Stomach (tissue), 9 donors: ENCODE measurements around the gene KIRREL3. TPM values are rescaled to one million over a fixed set of nuclear protein-coding genes. Genes with fewer than 3 reads are reported as not detected.

Experiments
- DNase-seq, 2 donors: peaks; one replicate each; pipeline versions ENCODE4 v3.0.0 to v3.0.0-alpha.2; 2013 to 2019
- H3K27ac ChIP-seq, 5 donors: fragments of 200-600 bp in 4 of 5; sonication (generic) in 4 of 5; one replicate each; pipeline ENCODE4 v1.5.1; 2013 to 2019; ENCODE audit warnings: mild to moderate bottlenecking in 1 of 5, moderate library complexity in 1 of 5
- H3K27me3 ChIP-seq, 3 donors: fragments of 200-600 bp; sonication (generic); one replicate each; pipeline ENCODE4 v1.5.1; 2017 to 2019; ENCODE audit warnings: mixed run types in 1 of 3
- H3K36me3 ChIP-seq, 4 donors: fragments of 200-600 bp; sonication (generic); 1 replicate in 3 of 4; 2 replicates in 1 of 4; pipeline ENCODE4 v1.5.1; 2016 to 2019
- H3K4me1 ChIP-seq, 4 donors: fragments of 200-600 bp; sonication (generic); one replicate each; pipeline ENCODE4 v1.5.1; 2016 to 2019
- H3K4me3 ChIP-seq, 4 donors: fragments of 200-600 bp; sonication (generic) in 3 of 4; one replicate each; pipeline ENCODE4 v1.5.1; 2016 to 2019; ENCODE audit warnings: mild to moderate bottlenecking in 1 of 4
- H3K9me3 ChIP-seq, 4 donors: fragments of 200-600 bp; sonication (generic); one replicate each; pipeline ENCODE4 v1.5.1; 2016 to 2019
- EP300 ChIP-seq: sonication (generic); formaldehyde crosslinking; IDR thresholded peaks from one replicate; pipeline ENCODE4 v1.6.1; 2017; ENCODE audit warnings: antibody characterized with exemption
- POLR2A ChIP-seq, 4 donors: fragments of 450-650 bp; IDR thresholded peaks; one replicate each; pipeline ENCODE4 v1.6.1; 2016; ENCODE audit warnings: antibody characterized with exemption in 4 of 4, control low read depth in 2 of 4, mild to moderate bottlenecking in 1 of 4, moderate library complexity in 1 of 4
- POLR2AphosphoS5 ChIP-seq, 3 donors: sonication (generic); formaldehyde crosslinking; IDR thresholded peaks; one replicate each; pipeline ENCODE4 v1.6.1; 2016; ENCODE audit warnings: antibody characterized with exemption in 3 of 3
- WGBS, 5 donors: extraction: QIAGEN DNeasy Blood & Tissue Kit in 3 of 5; methylation state at CpG; one replicate each; pipeline versions ENCODE4 v1.1.5 to v1.1.7; 2013 to 2018; 5-methylcytosine and 5-hydroxymethylcytosine counted together
- intact Hi-C: fragments of 100-400 bp; cut with DNase I; formaldehyde crosslinking; loops from one replicate; pipeline ENCODE4 v1.15.1; 2023; ENCODE audit warnings: low total_unique reads
- polyA plus RNA-seq, 3 donors: library from polyadenylated mRNA; stranded (reverse); fragments of 200-250 nt; gene quantifications; one replicate each; pipeline ENCODE4 v1.2.3, GENCODE V29; 2013
- total RNA-seq, 5 donors: library from RNA; depleted of rRNA; stranded (reverse); fragments of >200 nt; gene quantifications; one replicate each; pipeline versions ENCODE4 v1.1.0 to v1.2.3, GENCODE V29; 2014 to 2016
- TF ChIP-seq, protein P1 (sequence below), 7 experiments: fragments of 450-650 bp in 4 of 7; fragments of 200-600 bp in 3 of 7; sonication (generic) in 3 of 7; IDR thresholded peaks; one replicate each; pipeline ENCODE4 v1.5.1; 2016 to 2019; ENCODE audit warnings: antibody characterized with exemption in 7 of 7, control low read depth in 2 of 7, mild to moderate bottlenecking in 1 of 7
- donor health status: healthy with polysubstance abuse.
- donor health status: Bipolar disorder and iron deficiency.
- donor health status: healthy.

The KIRREL3 gene
- total and polyA plus RNA-seq, 8 donors, result 0.10 to 1.7 (median 0.38) TPM; not detected in 4

- WGBS, 5 donors, result 74 to 83% (median 80%) methylated on average over 10 of the region's 10 CpGs
- H3K36me3 ChIP-seq, result no peaks in the 10 kb centered on the region
- DNase-seq, result no peak
- no peak overlapping the region for H3K4me3 ChIP-seq
- H3K9me3 ChIP-seq, result no peaks in the 10 kb centered on the region
- peaks cover 0 to 26% (median 0%) of the 10 kb centered on the region in 3 donors for H3K27me3 ChIP-seq
- no peaks in the 10 kb centered on the region for H3K4me1 ChIP-seq
- TF ChIP-seq POLR2A (IDR thresholded peaks at IDR 0.05), result no peak
- no peak for TF ChIP-seq POLR2AphosphoS5 (IDR thresholded peaks at IDR 0.05)
- TF ChIP-seq, protein P1, sequence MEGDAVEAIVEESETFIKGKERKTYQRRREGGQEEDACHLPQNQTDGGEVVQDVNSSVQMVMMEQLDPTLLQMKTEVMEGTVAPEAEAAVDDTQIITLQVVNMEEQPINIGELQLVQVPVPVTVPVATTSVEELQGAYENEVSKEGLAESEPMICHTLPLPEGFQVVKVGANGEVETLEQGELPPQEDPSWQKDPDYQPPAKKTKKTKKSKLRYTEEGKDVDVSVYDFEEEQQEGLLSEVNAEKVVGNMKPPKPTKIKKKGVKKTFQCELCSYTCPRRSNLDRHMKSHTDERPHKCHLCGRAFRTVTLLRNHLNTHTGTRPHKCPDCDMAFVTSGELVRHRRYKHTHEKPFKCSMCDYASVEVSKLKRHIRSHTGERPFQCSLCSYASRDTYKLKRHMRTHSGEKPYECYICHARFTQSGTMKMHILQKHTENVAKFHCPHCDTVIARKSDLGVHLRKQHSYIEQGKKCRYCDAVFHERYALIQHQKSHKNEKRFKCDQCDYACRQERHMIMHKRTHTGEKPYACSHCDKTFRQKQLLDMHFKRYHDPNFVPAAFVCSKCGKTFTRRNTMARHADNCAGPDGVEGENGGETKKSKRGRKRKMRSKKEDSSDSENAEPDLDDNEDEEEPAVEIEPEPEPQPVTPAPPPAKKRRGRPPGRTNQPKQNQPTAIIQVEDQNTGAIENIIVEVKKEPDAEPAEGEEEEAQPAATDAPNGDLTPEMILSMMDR (IDR thresholded peaks at IDR 0.05), result no peak
- TF ChIP-seq EP300, result no peak
- intact Hi-C loops, result no loop called here
- no peak overlapping the region for H3K27ac ChIP-seq
These were observed 505.7 kb downstream of the KIRREL3 start for GRCh38 chr11:126494831-126495230.

DNA sequence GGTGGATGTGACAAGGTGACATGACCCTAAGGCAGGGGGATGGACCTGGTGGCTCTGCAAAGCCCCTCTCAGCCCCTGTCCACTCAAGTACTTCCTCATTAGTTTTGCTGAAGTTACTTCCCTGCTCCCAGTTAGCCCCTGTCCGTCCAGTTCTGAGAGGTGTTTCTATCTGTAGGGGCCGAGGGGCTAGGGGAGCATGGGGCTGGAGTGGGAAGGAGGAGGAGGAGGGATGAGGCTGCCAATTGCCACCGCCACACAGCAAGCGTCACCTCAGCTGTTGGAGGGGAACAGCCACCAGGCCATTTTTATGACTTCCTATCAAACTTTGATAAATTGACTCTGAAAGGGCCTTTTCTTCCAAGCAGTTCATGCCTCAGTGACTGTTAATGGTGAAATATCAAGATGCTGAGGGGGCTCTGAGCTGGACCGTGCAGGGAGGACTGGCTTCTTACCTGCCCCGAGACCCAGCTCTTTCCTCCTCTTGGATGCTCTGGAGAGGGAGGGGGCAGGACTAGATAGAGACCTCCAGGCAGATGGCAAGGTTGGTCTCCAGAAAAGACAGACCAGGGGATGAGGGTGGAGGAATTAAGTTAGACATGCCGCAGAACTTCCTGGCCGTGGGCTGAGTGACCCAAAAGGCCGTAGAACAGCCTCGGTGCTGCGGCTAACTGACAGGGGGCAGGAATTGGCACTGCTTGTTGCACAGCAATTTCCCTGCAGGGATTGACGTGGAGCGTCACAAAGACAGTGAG lies 508.1 kb downstream of the KIRREL3 start:
- Histone ChIP-seq H3K27ac (no peak overlapping the region), H3K9me3 (no peaks in the 10 kb centered on the region), H3K36me3 (no peaks in the 10 kb centered on the region), H3K4me3 (no peak overlapping the region), H3K27me3 (peaks cover 0 to 3% (median 0%) of the 10 kb centered on the region in 3 donors), H3K4me1 (no peaks in the 10 kb centered on the region)
- intact Hi-C loops, result no loop called here
- WGBS, 5 donors, result 82 to 89% (median 85%) methylated on average over 13 of the region's 13 CpGs
- no peak for DNase-seq
- no peak for TF ChIP-seq POLR2A (IDR thresholded peaks at IDR 0.05)
- no peak for TF ChIP-seq EP300
- TF ChIP-seq, protein P1 (IDR thresholded peaks at IDR 0.05), result no peak
- no peak for TF ChIP-seq POLR2AphosphoS5 (IDR thresholded peaks at IDR 0.05)

- Histone ChIP-seq H3K27ac (no peak overlapping the region), H3K9me3 (no peaks in the 10 kb centered on the region), H3K4me3 (no peak overlapping the region), H3K4me1 (no peaks in the 10 kb centered on the region), H3K36me3 (no peaks in the 10 kb centered on the region), H3K27me3 (no peaks in the 10 kb centered on the region)
- no peak for DNase-seq
- no peak for TF ChIP-seq POLR2A (IDR thresholded peaks at IDR 0.05)
- TF ChIP-seq, protein P1 (IDR thresholded peaks at IDR 0.05), result no peak
- no peak for TF ChIP-seq EP300
- no peak for TF ChIP-seq POLR2AphosphoS5 (IDR thresholded peaks at IDR 0.05)
- WGBS, 5 donors, result 54 to 65% (median 60%) methylated on average over 10 to 13 of the region's 13 CpGs
- intact Hi-C loops, result no loop called here
These were observed 509.5 kb downstream of the KIRREL3 start for GRCh38 chr11:126491092-126491491.

DNA sequence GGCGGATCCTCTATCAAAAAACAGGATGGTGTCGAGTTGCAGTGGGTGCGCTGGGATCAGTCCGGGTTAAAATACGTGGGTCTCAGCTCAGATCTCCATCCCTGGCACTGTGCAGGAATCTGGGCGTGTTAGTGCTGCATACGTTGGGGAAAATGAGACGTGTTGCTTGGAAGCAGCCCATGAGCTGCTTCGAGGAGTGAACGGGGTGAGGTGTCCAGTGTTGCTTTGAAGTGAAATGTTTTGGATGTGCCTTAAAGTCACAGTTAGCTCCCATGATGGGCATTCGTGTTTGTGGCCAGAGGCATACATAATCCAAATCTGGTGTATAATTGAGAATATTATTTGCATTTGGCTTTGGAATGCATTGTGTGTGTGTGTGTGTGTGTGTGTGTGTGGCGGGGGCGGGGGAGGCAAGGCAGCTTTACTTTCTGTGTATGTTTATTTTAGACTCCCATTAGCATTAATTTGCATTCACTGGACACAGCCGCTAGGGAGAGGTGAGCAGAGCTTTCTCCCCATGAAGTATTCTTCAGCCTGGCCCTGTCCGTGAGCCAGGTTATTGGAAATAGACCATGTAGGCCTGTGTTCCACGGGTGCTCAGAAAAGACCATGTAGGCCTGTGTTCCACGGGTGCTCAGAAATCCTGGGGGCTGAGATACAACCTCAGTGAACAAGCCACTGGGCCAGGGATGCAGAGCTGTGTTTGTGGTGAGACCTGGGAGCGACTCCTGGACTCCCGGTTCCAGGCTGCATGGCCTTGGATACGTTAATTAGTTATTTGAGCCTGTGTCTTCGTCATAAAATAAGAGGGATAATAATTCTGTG lies 510.5 kb downstream of the KIRREL3 start:
- Histone ChIP-seq H3K27ac (no peak overlapping the region), H3K4me3 (no peak overlapping the region), H3K4me1 (no peaks in the 10 kb centered on the region), H3K9me3 (no peaks in the 10 kb centered on the region), H3K27me3 (no peaks in the 10 kb centered on the region), H3K36me3 (no peaks in the 10 kb centered on the region)
- WGBS, 5 donors, result 63 to 68% (median 67%) methylated on average over 21 of the region's 21 CpGs
- no peak for DNase-seq
- TF ChIP-seq POLR2A (IDR thresholded peaks at IDR 0.05) (no peak), EP300 (no peak), POLR2AphosphoS5 (IDR thresholded peaks at IDR 0.05) (no peak)
- TF ChIP-seq, protein P1 (IDR thresholded peaks at IDR 0.05), result no peak
- intact Hi-C loops, result no loop called here
